HEK293 (cell line): ENCODE results near the gene UPK1A.

Experiments used
- BCL11A ChIP-seq: fragments of 450-650 bp; formaldehyde crosslinking; IDR thresholded peaks from 2 replicates; pipeline ENCODE4 v1.5.1; 2016; ENCODE audit warnings: low read depth, missing biosample characterization, missing genetic modification characterization
- CTCF ChIP-seq: fragments of 450-650 bp; formaldehyde crosslinking; IDR thresholded peaks from 2 replicates; pipeline ENCODE4 v1.5.1; 2016; ENCODE audit warnings: missing biosample characterization, missing genetic modification characterization
- SALL2 ChIP-seq: fragments of 450-650 bp; formaldehyde crosslinking; IDR thresholded peaks from 2 replicates; pipeline ENCODE4 v1.5.0; 2017; ENCODE audit warnings: missing biosample characterization, mild to moderate bottlenecking, missing genetic modification characterization, borderline replicate concordance
- YY1 ChIP-seq: fragments of 450-650 bp; formaldehyde crosslinking; IDR thresholded peaks from 2 replicates; pipeline ENCODE4 v1.5.1; 2018; ENCODE audit warnings: missing biosample characterization, missing genetic modification characterization
- ZBTB20 ChIP-seq: fragments of 450-650 bp; formaldehyde crosslinking; IDR thresholded peaks from 2 replicates; pipeline ENCODE4 v1.5.1; 2016; ENCODE audit warnings: missing biosample characterization, missing genetic modification characterization
- ZNF140 ChIP-seq: fragments of 450-650 bp; formaldehyde crosslinking; IDR thresholded peaks from 2 replicates; pipeline ENCODE4 v1.5.1; 2016; ENCODE audit warnings: missing biosample characterization, missing genetic modification characterization
- ZNF174 ChIP-seq: fragments of 450-650 bp; formaldehyde crosslinking; IDR thresholded peaks from 2 replicates; pipeline ENCODE4 v1.5.0; 2017; ENCODE audit warnings: missing biosample characterization, mild to moderate bottlenecking, missing genetic modification characterization
- ZNF18 ChIP-seq: fragments of 450-650 bp; formaldehyde crosslinking; IDR thresholded peaks from 2 replicates; pipeline ENCODE4 v1.5.1; 2016; ENCODE audit warnings: missing biosample characterization, missing genetic modification characterization
- ZNF600 ChIP-seq: fragments of 450-650 bp; formaldehyde crosslinking; IDR thresholded peaks from 2 replicates; pipeline ENCODE4 v1.5.1; 2016; ENCODE audit warnings: missing biosample characterization, missing genetic modification characterization
- ZNF704 ChIP-seq: fragments of 450-650 bp; formaldehyde crosslinking; IDR thresholded peaks from 2 replicates; pipeline ENCODE4 v1.5.1; 2016; ENCODE audit warnings: missing biosample characterization, missing genetic modification characterization
- ZSCAN30 ChIP-seq: fragments of 450-650 bp; IDR thresholded peaks from 2 replicates; pipeline ENCODE4 v1.5.1; 2018; ENCODE audit warnings: missing biosample characterization, mild to moderate bottlenecking, missing genetic modification characterization, moderate library complexity
- ZXDB ChIP-seq: fragments of 450-650 bp; formaldehyde crosslinking; IDR thresholded peaks from 2 replicates; pipeline ENCODE4 v1.5.1; 2016; ENCODE audit warnings: missing biosample characterization, missing genetic modification characterization

- TF ChIP-seq SALL2 (no peak), ZNF18 (tag by site-specific recombination) (no peak), CTCF (no peak), BCL11A (tag by site-specific recombination) (no peak), ZNF704 (no peak), ZNF600 (tag by site-specific recombination) (no peak), ZBTB20 (tag by site-specific recombination) (no peak), ZSCAN30 (tag by site-specific recombination) (peak; percentile 6), ZXDB (tag by site-specific recombination) (no peak), ZNF140 (no peak), ZNF174 (tag by site-specific recombination) (no peak), YY1 (tag by site-specific recombination) (no peak; the same call in 1 of the 2 replicates)
These were observed 51.5 kb downstream of the UPK1A start, which contains the start of gene KMT2B for GRCh38 chr19:35717665-35718344.
